Right lobe of liver (tissue), 4 donors: Measurements from ENCODE around the gene TTI1.

Source experiments
- POLR2A ChIP-seq: fragments of 450-650 bp; IDR thresholded peaks from one replicate; pipeline ENCODE4 v1.6.1; 2017; ENCODE audit warnings: antibody characterized with exemption, mild to moderate bottlenecking
- TF ChIP-seq, protein P1 (sequence below), 4 donors: fragments of 200-600 bp in 3 of 4; fragments of 450-650 bp in 1 of 4; IDR thresholded peaks; one replicate each; pipeline versions ENCODE4 v1.5.1 to v1.8.0; 2016 to 2022; ENCODE audit warnings: antibody characterized with exemption in 4 of 4, mild to moderate bottlenecking in 2 of 4
- donor health status: DM: no; HTN: no; CAD: no.
- donor health status: DM: no; HTN: no; CAD: no.
- donor health status: DM: no; HTN: yes; CAD: no.

DNA sequence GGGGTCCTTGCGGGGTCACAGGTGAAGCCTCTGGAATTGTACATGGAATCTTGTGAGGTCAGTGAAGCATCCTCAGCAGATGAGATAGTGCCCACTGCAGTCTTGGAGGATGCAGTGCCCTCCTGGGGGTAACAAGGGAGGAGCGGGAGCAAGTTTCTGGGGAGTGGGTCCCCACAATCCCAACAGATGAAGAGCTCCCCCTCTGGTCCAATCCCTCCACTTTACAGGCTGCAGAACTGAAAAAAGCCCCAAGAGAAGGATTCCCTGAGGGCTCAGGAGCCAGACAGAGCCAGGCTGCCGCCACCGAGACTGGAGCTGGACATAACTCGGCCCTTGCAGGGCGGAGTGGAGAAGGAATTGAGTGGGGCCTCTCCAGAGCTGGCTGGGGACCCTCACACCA is 52.4 kb downstream of the TTI1 start:
- TF ChIP-seq, protein P1, sequence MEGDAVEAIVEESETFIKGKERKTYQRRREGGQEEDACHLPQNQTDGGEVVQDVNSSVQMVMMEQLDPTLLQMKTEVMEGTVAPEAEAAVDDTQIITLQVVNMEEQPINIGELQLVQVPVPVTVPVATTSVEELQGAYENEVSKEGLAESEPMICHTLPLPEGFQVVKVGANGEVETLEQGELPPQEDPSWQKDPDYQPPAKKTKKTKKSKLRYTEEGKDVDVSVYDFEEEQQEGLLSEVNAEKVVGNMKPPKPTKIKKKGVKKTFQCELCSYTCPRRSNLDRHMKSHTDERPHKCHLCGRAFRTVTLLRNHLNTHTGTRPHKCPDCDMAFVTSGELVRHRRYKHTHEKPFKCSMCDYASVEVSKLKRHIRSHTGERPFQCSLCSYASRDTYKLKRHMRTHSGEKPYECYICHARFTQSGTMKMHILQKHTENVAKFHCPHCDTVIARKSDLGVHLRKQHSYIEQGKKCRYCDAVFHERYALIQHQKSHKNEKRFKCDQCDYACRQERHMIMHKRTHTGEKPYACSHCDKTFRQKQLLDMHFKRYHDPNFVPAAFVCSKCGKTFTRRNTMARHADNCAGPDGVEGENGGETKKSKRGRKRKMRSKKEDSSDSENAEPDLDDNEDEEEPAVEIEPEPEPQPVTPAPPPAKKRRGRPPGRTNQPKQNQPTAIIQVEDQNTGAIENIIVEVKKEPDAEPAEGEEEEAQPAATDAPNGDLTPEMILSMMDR (IDR thresholded peaks at IDR 0.05): no peak
- no peak for TF ChIP-seq POLR2A
